ENCODE measurements around the gene PLXDC1.
"Not testable (repeated sequence)": the region's sequence is repeated elsewhere in the genome, so short reads cannot be mapped to it uniquely, and the experiment has no call there.

The PLXDC1 gene

DNA sequence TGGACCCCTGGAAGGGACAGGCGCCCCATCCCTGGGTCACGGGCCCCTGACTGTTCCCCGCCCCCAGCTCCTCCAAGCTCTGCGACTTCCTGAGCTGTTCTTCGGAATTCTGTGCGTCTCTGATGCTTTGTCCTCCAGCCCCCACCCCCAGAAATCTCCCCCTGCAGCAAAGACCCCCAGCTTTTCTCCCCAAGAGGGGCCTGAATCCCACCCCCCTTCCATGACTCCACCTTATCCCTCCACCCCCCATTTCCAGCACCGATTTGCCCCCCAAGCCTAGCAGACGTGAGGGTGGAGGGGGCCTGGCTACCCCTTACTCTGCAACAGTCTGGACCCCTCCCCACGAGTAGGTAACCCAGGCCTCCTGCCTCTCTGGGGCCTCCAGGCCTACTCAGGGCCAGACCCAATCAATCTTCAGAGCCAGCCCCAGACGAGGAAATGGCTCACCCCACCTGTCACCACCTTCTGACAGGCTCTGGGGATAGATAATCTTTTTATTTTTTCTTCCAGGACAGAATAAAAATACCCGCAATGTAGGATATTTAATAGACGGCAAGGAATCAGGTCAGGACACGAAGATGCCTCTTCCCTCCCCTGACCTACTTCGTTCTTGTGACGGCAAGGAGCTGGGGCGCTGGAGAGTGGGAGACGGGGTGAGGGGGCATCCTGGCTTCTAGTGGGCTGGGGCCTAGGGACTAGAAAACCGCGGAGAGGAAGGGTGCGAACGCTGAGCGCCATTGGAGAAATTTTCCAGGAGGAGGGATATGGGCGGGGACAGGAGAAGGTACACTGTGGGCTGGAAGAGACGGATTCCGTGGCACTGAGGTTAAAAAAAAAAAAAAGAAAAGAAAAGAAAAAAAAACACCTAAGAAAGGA lies 744 bp upstream of the PLXDC1 start:
- DNase-seq = no peak

DNA sequence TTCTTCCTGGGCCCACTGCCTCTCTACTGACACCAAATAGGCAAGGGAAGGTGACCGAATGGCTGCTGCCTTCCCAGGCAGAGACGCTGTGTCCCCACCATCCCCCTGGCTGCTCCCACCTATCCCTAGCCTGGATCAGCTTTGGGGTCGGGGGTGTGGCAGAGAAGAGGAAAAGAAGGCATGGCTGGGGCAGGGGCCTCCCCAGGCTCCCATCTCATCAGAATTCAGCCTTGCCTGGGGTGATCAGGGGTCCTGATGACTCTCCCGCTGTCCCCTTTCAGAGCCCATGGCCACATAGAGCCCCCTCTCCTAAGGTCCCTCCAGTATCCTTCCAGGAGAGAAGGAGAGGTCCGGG lies 665 bp downstream of the PLXDC1 start:
- no peak for DNase-seq

DNA sequence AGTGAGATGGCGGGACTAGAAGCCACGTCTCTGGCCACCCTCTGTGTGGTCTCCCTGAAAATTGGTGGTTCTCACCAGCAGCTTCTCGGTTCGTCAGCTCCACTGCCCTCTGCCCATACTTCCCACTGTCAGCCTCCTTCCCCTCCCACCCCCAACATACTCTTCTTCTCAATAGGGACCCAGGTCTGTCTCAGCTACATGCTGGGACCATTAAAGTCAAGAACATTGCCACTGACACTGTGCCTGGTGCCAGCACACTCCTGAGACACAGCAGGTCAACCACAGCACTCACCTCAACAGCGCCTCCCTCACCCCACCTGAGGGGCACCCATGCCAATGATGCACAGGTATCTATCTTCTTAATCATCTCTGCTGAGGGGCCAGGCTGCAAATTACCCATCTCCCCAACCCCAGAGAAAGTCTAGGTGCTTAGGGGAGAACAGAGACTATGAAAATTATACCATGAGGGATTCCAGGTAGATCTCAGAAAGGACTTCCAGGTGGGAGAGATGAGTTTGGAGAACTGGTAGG lies 1.3 kb downstream of the PLXDC1 start:
- DNase-seq = no peak

DNA sequence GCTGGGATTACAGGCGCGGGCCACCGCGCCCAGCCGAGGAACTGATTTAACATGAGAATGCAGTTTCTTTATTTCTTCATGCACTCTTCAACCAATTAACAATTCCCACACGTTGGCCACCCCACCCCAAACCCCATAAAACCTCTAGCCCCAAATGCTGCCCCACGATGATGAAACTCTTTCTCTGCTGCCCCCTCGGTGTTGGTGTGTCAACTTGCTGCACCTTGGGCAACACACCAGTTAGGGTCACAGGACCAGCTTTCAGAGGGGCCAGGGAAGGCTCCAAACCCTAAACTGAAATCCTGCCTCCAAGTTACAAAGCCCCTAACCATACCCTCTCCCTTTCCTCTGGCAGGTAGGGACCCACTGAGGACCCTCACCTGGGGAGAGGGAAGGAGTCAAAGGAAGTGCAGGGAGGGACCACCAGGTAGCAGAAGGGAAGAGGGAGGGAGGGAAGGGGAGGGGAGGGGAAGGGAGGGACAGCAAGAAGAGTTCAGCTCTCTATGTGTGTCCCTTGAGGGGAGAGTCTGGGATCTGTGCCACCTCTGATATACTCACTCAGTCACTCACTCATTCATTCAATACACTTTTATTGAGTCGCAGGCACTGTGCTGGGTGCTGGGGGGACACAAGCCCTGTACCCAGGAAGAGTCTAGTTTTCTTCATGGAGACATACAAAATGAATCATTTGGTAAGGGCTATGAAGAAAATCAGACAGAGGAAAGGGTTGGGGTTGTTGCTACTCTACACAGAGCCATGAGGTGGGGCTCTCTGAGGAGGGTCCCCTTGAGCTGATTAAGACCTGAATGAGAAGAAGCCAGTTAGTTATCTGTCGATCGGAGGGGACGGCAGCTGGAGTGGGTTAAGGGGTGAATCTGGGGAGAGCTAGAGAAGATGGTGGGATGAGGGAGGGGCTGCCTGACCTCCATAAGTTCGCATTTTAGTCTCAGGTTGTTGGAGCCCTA lies 3.9 kb downstream of the PLXDC1 start:
- DNase-seq = no peak

DNA sequence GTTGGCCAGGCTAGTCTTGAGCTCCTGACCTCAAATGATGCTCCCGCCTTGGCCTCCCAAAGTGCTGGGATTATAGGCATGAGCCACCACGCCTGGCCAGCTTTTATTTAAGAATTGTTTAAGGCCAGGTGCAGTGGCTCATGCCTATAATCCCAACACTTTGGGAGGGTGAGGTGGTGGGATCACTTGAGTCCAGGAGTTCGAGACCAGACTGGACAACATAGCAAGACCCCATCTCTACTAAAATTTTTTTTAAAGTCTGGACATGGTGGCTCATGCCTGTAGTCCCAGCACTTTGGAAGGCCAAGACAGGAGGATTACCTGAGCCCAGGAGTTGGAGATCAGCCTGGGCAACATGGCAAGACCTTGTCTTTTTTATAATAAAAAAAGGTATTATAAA lies 5.2 kb downstream of the PLXDC1 start:
- DNase-seq = no peak

DNA sequence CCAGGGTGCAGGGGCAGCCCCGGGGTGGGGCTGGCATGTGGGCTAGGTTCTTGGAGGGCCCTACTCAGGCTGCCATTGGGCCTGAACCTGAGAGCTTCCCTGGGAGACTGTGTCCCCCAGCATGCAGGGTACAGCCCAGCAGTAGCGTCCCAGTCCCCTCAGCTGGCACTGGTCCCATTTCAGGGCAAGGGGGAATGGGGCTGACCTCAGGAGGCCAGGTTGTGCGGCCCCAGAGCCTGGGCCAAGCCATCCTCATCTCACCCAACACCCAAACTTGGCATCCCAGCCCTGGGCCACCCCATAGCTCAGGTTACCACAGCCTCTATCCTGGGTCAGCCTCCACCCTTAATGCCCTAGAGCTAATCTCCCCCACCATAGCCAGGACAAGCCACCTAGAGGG lies 6.3 kb downstream of the PLXDC1 start:
- no peak for DNase-seq

DNA sequence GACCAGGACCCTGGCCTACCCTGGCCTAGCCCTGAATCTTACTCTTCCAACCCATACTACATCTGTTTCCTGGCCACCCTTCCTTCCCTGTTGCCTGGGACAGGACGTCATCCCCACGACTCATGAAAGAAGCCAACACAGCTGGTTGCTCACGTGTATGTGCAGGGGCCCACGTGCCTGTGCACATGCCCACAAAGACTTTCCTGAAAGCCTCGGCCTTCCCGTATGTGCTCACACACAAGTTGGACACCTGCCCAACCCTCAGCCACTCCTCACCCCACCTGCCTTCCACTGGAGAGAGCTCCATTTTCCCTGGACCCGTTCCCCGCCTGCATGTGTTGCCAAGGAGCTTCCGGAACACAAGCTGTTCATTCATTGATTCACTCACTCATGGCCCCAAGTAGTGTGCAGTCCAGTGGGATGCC lies 7.0 kb downstream of the PLXDC1 start:
- peak; percentile 85 for DNase-seq

DNA sequence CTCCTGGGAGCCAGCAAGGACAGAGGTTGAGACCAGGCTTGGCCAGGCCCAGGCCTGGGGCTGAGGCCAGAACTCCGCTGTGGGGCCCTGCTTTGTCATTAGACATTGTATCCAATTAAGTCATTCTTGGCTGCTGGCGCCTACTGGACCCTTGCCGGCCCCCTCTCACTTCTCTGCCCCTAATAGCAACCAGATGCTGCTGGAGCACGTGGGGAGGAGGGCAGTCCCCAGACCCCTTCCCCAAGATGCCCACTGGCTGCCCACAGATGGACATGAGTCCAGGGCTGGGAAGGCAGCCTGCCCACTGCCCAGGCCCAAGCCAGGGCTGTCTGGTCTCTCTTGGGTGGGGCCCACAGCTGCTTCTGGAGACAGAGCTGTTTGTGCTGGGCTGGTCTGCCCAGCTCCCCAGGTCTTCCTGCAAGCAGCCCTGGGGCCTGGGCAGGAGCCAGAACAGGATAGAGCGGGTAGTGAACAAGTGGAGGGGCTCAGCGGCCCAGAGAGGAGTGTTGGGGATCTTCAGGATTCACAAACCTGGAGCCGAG lies 7.8 kb downstream of the PLXDC1 start:
- no peak for DNase-seq

DNA sequence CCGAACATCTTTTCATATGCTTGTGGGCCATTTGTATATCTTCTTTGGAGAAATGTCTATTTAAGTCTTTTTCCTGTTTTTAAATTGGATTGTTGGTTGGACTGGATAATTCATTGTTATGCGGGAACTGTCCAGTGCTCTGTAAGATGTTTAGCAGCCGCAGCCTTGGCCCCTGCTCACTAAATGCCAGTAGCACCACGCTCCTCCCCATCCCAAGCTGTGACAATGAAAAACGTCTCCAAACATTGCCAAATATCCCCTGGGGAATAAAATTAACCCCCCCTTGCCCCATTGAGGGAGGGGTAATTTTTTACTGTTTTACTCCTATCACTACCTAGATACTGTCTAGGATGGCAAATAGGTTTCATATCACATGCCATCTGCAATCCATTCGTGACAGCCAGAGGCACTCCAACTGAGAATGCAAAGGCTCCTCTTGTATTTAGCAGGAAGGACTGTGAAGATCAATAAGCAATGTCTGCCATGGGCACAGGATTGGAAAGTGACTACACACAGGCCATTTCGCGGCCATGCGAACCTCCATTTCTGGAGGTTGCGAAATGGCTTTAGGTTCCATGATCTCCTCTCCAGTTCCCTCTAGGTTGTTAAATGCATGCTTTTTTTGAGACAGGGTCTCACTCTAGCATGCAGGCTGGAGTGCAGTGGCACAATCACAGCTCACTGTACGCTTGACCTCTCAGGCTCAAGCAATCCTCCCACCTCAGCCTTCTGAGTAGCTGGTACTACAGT lies 9.3 kb downstream of the PLXDC1 start:
- no peak for DNase-seq

DNA sequence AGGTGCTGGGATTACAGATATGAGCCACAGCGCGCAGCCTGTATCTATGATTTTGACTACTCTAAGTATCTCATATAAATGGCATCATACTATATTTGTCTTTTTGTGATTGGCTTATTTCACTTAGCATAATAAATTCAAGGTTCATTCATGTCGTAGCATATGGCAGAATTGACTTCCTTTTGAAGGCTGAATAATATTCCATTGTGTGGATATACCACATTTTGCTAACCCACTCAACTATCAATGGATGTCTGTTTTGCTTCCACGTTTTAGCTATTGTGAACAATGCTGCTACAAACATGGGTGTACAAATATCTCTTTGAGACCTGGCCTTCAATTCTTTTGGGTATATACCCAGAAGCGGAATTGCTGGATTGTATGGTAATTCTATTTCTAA lies 10.1 kb downstream of the PLXDC1 start:
- DNase-seq = no peak

DNA sequence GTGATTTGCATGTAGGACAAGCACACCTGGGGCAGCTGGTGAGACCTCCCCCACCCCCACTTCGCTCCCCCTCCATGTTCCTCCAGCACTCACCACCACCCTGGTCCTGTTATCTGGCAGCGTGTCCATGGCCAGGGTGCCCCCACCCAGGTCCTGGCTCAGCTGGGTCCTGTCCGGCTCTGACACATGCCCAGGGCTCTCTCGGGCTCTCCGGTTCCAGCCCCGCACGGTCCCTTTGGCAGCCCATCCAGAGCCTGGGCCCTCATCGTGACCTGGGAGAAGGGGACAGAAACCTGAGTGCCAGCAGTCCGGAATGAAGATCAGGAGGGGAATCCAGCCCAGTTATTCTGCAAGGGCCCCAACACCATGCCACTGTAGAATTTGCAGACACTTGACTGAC lies 11.9 kb downstream of the PLXDC1 start:
- DNase-seq = no peak

DNA sequence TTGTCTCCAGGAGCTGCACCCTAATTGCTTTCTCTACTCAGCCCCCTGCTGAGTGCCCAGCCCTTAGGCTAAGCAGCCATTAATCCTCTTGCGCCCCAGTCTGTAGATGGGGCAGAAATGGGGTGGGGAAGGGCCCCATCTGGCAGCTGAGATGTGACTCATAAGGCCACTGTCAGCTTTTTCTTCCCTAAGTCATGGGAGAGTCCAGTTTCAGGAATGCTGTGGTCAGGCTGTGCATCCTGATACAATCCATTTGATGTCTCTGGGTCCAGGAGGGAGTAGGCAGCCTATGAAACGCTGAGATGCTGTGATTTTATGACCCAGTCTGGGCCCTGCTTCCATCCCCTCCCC lies 12.3 kb downstream of the PLXDC1 start:
- DNase-seq = peak; percentile 89

DNA sequence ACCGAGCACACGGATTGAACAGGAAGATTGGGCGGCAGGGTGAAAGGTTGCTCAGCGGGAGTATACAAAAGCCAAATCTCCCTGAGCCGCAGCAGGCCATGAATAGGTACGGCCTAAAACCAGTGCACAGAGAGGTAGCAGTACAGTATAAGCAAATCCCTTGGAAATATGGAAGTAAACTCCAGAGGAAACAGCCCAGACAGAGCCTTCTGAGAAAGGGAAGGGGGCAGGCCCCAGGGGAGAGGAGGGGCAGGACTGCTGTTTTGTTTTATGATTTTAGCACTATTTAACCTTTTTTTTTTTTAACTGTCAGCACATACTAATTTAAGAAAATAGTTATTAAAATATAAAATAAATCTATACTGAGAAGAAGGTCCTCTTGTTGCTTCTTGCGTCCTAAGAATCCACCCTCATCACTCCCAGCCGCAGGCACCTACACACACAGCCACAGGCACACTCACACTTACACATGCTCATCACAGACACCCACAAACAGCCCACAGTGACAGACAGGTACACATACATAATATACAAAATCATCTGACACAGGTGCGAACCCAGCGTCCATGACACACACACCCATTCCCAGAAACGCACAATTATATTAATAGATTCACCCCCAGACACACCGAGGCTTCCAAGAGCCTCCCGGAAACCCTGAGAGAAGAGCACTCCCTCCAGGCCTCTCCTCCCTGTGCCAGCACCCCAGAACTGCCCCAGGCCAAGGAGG lies 12.8 kb downstream of the PLXDC1 start:
- peak; percentile 26 for DNase-seq

DNA sequence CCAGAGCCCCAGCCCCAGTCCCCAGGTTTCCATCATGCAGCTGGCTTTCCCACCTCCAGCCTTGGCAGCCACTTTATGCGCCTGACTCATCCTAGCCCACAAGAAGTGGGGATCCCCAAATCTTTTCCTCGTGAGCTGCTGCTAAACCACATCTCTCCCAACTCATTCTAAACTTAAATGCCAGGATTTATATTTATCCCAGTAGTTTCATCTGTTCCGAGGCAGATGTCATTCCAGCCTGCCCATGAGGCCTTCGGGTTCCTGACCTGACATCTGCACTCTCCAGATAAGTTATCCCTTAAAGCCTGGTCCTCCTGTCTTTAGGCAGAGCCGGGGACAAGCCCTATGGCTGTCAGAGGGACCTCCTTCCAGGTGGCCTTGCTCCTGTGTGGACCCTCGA lies 16.6 kb downstream of the PLXDC1 start:
- peak; percentile 32 for DNase-seq

DNA sequence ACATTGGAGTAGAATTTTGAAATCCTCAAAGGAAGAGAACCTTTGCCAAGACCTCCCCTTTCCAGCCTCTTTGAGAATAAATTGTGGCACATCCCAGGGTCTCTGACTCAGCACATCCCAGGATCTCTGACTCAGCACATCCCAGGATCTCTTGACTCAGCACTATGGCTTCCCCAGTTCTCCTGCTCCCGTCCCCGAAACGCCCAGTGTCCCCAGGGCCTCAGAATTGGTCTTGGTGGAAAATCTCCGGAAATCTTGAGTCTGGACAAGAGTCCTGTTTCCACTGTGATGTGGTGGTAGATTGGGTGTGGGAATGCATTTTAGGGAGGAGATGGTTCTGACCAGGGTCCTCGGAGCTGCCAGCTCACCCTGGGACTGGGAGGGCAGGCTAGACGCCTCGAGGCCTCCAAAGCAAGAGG lies 19.2 kb downstream of the PLXDC1 start:
- DNase-seq = peak; percentile 92

DNA sequence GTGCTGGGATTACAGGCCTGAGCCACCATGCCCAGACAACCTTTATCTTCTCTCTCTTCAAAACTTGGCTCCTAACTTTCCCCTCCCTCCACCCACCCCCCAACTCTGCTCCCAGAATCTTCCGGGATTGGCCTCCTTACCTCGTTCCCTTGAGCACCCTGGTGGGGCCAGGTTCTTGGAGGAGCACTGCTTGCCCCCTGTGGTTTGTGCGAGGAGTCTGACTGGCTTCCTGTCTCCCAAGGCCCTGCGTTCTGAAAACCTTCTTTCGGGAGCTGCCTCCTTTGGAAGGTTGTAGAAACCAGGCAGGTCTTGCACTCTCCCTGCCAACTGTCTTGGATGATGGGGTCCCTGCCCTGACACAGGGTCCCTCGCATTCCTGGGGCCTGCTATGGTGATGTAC lies 19.8 kb downstream of the PLXDC1 start:
- DNase-seq = peak; percentile 46

DNA sequence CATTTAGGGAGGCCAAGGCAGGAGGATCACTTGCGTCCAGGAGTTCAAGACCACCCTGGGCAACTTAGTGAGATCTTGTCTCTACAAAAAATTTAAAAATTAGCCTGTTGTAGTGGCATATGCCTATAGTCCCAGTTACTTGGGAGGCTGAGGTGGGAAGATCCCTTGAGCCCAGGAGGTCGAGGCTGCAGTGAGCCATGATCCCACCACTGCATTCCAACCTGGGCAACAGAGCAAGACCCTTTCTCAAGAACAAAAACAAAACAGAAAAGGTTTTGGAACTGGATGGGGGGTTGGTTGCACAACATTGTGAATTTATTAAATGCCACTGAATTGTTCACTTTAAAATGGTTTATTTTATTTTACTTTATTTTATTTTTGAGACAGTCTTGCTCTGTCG lies 21.2 kb downstream of the PLXDC1 start:
- DNase-seq = no peak

DNA sequence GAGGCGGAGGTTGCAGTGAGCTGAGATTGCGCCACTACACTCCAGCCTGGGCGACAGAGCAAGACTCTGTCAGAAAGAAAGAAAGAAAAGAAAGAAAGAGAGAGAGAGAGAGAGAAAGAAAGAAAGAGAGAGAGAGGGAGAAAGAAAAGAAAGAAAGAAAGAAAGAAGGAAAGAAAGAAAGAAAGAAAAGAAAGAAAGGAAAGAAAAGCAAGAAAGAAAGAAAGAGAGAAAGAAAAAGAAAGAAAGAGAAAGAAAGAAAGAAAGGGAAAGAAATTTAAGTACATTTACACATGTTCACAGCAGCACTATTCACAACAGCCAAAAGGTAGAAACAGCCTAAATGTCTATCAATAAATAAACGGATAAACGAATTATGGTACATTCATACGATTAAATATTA lies 21.9 kb downstream of the PLXDC1 start:
- not testable (repeated sequence) for DNase-seq

DNA sequence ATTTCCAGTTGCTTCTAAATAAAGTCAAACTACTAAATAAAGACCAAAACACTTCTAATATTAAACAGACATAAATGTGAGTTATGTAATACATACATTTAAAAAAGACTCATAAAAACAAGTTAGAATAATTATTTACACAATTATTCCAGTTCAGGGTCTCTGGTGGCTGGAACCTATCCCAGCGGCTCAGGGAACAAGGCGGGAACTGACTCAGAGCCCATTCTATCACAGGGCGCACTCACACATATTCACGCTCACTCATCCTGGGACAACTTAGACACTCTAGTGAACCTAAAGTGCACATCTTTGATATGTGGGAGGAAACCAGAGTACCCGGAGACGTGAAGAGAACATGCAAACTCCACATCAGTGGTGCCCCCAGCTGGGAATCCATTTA lies 25.0 kb downstream of the PLXDC1 start:
- no peak for DNase-seq

DNA sequence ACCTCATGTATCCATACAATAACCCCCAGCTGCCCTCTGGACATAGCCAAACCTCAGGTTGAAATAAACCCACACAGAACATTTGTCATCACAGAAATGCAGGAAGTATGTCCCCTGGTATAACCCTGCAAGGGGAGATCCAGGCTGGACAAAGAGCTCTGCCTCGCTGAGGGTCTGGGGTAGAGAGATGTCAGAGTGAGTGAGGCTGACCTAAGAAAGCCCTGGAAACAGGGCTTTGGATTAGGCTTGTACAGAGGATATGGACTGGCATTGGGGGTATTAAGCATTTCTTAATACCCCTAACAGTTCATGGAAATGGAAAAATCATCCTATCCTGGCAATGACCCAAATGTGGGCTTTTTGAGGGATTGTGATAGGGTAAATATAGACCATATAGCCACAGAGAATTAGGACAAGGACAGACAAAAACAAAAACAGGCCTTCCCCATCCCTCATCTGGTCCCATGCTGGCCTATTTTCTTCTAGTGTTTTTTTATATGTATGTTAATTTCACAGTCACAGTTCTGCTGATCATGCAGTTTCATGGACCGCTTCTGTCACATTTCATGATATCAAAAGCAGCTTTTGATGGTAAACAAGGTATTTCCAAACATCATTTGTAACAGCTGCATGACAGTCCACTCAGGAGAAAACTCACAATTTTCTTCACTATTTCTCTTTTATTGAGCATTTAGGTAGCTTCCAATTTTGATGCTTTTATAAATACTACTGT lies 26.1 kb downstream of the PLXDC1 start:
- no peak for DNase-seq

DNA sequence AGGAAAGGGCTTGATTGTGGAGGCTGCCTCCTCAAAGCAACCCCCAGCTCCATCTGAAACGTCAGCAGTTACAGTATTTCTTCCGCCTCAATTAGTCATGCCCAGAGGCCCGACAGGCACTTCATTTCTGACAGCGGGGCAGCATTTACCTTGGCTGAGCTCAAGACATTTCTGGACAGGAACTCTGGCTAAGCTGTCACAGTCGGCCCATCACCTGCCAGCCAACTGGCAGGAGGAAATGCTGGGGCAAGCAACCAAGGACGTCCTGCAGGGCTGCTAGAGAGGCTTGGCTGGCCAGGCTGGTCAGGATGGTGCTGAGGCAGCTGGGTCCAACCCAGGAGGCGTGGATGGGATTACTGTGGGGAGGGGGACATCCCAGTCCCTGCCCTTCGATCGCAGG lies 27.8 kb downstream of the PLXDC1 start:
- no peak for DNase-seq
